Ovary (tissue), 9 donors: ENCODE results near the gene PLXNA4. TPM values are rescaled to one million over a fixed set of nuclear protein-coding genes. Genes with fewer than 3 reads are reported as not detected.

Experiments
- DNase-seq, 5 donors: peaks; one replicate each; pipeline ENCODE4 v3.0.0-alpha.2; 2019 to 2020
- H3K27ac ChIP-seq, 2 donors: fragments of 200-600 bp; one replicate each; pipeline versions ENCODE4 v1.5.1 to v1.8.0; 2019 to 2022
- H3K27me3 ChIP-seq: fragments of 200-600 bp; one replicate; pipeline ENCODE4 v1.8.0; 2022
- H3K36me3 ChIP-seq: fragments of 200-600 bp; sonication (generic); one replicate; pipeline ENCODE4 v1.5.1; 2019
- H3K4me1 ChIP-seq: one replicate; pipeline ENCODE4 v1.8.1; 2013; ENCODE audit warnings: mild to moderate bottlenecking, moderate library complexity; ENCODE audit not compliant: insufficient read depth
- H3K4me3 ChIP-seq: fragments of 200-600 bp; sonication (generic); one replicate; pipeline ENCODE4 v1.5.1; 2017
- H3K9me3 ChIP-seq, 2 donors: fragments of 200-600 bp in 1 of 2; sonication (generic) in 1 of 2; one replicate each; pipeline versions ENCODE4 v1.5.1 to v1.8.1; 2013 to 2019; ENCODE audit warnings: mild to moderate bottlenecking in 1 of 2, moderate library complexity in 1 of 2
- EP300 ChIP-seq: sonication (generic); formaldehyde crosslinking; IDR thresholded peaks from one replicate; pipeline ENCODE4 v1.6.1; 2017; ENCODE audit warnings: antibody characterized with exemption
- POLR2A ChIP-seq: fragments of 450-650 bp; IDR thresholded peaks from one replicate; pipeline ENCODE4 v1.6.1; 2017; ENCODE audit warnings: antibody characterized with exemption, mild to moderate bottlenecking, moderate library complexity
- WGBS, 3 donors: extraction: QIAGEN DNeasy Blood & Tissue Kit in 1 of 3; methylation state at CpG; one replicate each; pipeline versions ENCODE4 v1.1.5 to v1.1.7; 2013 to 2017; 5-methylcytosine and 5-hydroxymethylcytosine counted together
- intact Hi-C, 4 donors: fragments of 100-400 bp; cut with DNase I; formaldehyde crosslinking; loops; one replicate each; pipeline versions ENCODE4 v1.11.0 to v1.15.1; 2022 to 2023
- polyA plus RNA-seq, 2 donors: library from polyadenylated mRNA; stranded (reverse); fragments of 200-250 nt in 1 of 2; fragments of 350-450 nt in 1 of 2; fragmentation: Illumina TruSeq in 1 of 2; extraction: RNeasy Lipid Tissue Mini Kit (QIAGEN cat#74804) in 1 of 2; gene quantifications; one replicate each; pipeline ENCODE4 v1.2.3, GENCODE V29; 2013 to 2014
- total RNA-seq, 7 donors: library from RNA; depleted of rRNA in 2 of 7; stranded (reverse); fragments of >200 nt in 2 of 7; fragmentation: NEBNext Ultra II Directional in 3 of 7; extraction: Animal tissue kit (Norgen Biotek cat#: 25700) in 3 of 7; gene quantifications; one replicate each; pipeline versions ENCODE4 v1.1.0 to v1.2.4, GENCODE V29; 2016 to 2023
- TF ChIP-seq, protein P1 (sequence below), 3 donors: fragments of 450-650 bp in 2 of 3; fragments of 200-600 bp in 1 of 3; IDR thresholded peaks; one replicate each; pipeline versions ENCODE4 v1.5.1 to v1.8.0; 2016 to 2022; ENCODE audit warnings: antibody characterized with exemption in 3 of 3, mild to moderate bottlenecking in 1 of 3
- donor health status: DM: no; HTN: no; CAD: no; lungs with moderate emphysema.
- donor health status: DM: no; HTN: no; CAD: no.
- donor health status: Bipolar disorder and iron deficiency.
- donor health status: DM: yes; HTN: yes; CAD: no.
- donor health status: DM: no; HTN: no; CAD: no.
- donor health status: DM: yes; HTN: yes; CAD: no.

PLXNA4 gene
- total and polyA plus RNA-seq, 9 donors: 5.1 to 39.9 (median 11.4) TPM

DNA sequence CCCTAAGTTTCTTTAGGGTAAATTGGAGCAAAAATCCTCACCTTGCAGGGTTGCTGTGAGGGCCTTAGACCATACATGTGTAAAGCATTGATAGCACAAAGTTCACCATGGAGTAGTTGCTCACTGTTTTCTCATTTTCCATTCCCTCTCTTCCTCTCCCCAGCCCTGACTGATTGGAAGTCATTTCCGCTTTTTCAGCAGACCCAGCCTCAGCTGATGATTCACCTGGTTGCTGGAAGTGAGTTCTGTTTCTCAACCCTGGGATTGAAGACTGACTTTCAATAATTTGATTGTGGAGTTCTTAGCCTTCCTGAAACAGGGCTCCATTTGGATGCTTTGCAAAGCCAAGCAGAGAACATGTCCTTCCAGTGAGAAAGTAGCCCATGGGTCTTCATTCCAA is 107.0 kb downstream of the PLXNA4 start:
- Histone ChIP-seq H3K27me3 (no peaks in the 10 kb centered on the region), H3K4me3 (no peak overlapping the region), H3K4me1 (peaks cover 12% of the 10 kb centered on the region), H3K9me3 (no peaks in the 10 kb centered on the region), H3K36me3 (no peaks in the 10 kb centered on the region), H3K27ac (no peak overlapping the region)
- 0 to 100% (median 81%) methylated on average over 1 of the region's 1 CpG for WGBS, 3 donors
- no peak for DNase-seq
- TF ChIP-seq, protein P1, sequence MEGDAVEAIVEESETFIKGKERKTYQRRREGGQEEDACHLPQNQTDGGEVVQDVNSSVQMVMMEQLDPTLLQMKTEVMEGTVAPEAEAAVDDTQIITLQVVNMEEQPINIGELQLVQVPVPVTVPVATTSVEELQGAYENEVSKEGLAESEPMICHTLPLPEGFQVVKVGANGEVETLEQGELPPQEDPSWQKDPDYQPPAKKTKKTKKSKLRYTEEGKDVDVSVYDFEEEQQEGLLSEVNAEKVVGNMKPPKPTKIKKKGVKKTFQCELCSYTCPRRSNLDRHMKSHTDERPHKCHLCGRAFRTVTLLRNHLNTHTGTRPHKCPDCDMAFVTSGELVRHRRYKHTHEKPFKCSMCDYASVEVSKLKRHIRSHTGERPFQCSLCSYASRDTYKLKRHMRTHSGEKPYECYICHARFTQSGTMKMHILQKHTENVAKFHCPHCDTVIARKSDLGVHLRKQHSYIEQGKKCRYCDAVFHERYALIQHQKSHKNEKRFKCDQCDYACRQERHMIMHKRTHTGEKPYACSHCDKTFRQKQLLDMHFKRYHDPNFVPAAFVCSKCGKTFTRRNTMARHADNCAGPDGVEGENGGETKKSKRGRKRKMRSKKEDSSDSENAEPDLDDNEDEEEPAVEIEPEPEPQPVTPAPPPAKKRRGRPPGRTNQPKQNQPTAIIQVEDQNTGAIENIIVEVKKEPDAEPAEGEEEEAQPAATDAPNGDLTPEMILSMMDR (IDR thresholded peaks at IDR 0.05): no peak
- TF ChIP-seq EP300: no peak
- TF ChIP-seq POLR2A: no peak
- intact Hi-C loops: no loop called here

GRCh38 chr7:132466367-132466766 is 109.9 kb downstream of the PLXNA4 start:
- Histone ChIP-seq H3K27ac (no peak overlapping the region), H3K4me3 (no peak overlapping the region), H3K4me1 (peaks cover 2% of the 10 kb centered on the region), H3K27me3 (no peaks in the 10 kb centered on the region), H3K9me3 (no peaks in the 10 kb centered on the region), H3K36me3 (no peaks in the 10 kb centered on the region)
- intact Hi-C loops: no loop called here
- no peak for DNase-seq
- WGBS, 3 donors: 89 to 90% (median 89%) methylated on average over 6 of the region's 6 CpGs
- TF ChIP-seq, protein P1 (IDR thresholded peaks at IDR 0.05): no peak
- TF ChIP-seq EP300: no peak
- TF ChIP-seq POLR2A: no peak

- Histone ChIP-seq H3K36me3 (no peaks in the 10 kb centered on the region), H3K4me1 (no peaks in the 10 kb centered on the region), H3K4me3 (no peak overlapping the region), H3K27me3 (no peaks in the 10 kb centered on the region), H3K9me3 (no peaks in the 10 kb centered on the region), H3K27ac (no peak overlapping the region)
- no peak for DNase-seq
- WGBS, 3 donors: 78 to 84% (median 82%) methylated on average over 4 of the region's 4 CpGs
- TF ChIP-seq, protein P1 (IDR thresholded peaks at IDR 0.05): no peak
- TF ChIP-seq POLR2A (no peak), EP300 (no peak)
- intact Hi-C loops: no loop called here
These were observed 110.8 kb downstream of the PLXNA4 start for GRCh38 chr7:132465516-132465915.

GRCh38 chr7:132464740-132465139 is 111.5 kb downstream of the PLXNA4 start:
- Histone ChIP-seq H3K9me3 (no peaks in the 10 kb centered on the region), H3K27ac (no peak overlapping the region), H3K4me3 (no peak overlapping the region), H3K4me1 (no peaks in the 10 kb centered on the region), H3K36me3 (no peaks in the 10 kb centered on the region), H3K27me3 (no peaks in the 10 kb centered on the region)
- DNase-seq: no peak
- intact Hi-C loops: no loop called here
- TF ChIP-seq EP300: no peak
- TF ChIP-seq, protein P1 (IDR thresholded peaks at IDR 0.05): no peak
- TF ChIP-seq POLR2A: no peak
- 73 to 77% (median 75%) methylated on average over 4 of the region's 4 CpGs for WGBS, 3 donors

DNA sequence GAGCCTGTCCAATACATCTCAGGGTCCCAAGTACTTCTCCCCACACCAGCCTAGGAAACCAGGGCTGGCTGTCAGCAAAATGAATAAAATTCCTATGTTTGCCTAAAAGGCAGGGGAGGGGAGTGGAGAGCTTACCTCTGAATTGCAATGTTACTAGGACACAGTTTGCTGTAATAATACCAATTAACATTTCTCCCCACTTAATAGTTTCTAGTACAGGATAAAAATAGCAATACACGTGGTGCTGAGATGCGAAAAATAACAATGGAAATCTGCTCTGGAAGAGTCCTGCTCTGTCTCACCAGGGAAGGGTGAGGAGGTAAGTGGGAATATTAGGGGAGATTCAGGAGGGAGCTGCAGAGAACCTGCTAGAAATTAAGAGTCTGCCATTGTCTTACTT is 112.3 kb downstream of the PLXNA4 start:
- Histone ChIP-seq H3K36me3 (no peaks in the 10 kb centered on the region), H3K27ac (no peak overlapping the region), H3K9me3 (no peaks in the 10 kb centered on the region), H3K4me3 (no peak overlapping the region), H3K27me3 (no peaks in the 10 kb centered on the region), H3K4me1 (no peaks in the 10 kb centered on the region)
- no peak for DNase-seq
- intact Hi-C loops: no loop called here
- TF ChIP-seq, protein P1 (IDR thresholded peaks at IDR 0.05): no peak
- TF ChIP-seq EP300: no peak
- WGBS, 3 donors: 41 to 65% (median 62%) methylated on average over 2 of the region's 2 CpGs
